SK-N-DZ (cell line): ENCODE results near the gene PSMD2.

Experiments used
- DNase-seq: peaks from one replicate; pipeline ENCODE4 v3.0.0-alpha.2; 2015; ENCODE audit warnings: low spot score

Gene PSMD2

GRCh38 chr3:184277366-184277765 lies 21.7 kb upstream of the PSMD2 start:
- DNase-seq = no peak

GRCh38 chr3:184282941-184283340 lies 16.1 kb upstream of the PSMD2 start:
- DNase-seq = no peak

DNA sequence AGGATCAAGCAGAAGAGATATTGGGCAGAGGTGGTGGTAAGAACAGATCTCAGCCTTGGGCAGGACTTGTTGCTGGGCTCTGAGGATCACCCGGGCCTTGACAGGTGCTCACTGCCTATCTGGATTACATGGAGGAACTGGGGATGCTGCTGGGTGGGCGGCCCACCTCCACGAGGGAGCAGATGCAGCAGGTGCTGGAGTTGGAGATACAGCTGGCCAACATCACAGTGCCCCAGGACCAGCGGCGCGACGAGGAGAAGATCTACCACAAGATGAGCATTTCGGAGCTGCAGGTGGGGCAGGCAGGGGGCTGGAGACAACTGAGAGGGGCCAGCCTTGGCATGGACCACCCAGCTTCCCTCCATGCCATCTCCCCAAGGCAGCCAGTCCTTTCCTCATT lies 15.4 kb upstream of the PSMD2 start:
- DNase-seq = no peak

GRCh38 chr3:184284696-184285095 lies 14.3 kb upstream of the PSMD2 start:
- DNase-seq = peak; percentile 88

DNA sequence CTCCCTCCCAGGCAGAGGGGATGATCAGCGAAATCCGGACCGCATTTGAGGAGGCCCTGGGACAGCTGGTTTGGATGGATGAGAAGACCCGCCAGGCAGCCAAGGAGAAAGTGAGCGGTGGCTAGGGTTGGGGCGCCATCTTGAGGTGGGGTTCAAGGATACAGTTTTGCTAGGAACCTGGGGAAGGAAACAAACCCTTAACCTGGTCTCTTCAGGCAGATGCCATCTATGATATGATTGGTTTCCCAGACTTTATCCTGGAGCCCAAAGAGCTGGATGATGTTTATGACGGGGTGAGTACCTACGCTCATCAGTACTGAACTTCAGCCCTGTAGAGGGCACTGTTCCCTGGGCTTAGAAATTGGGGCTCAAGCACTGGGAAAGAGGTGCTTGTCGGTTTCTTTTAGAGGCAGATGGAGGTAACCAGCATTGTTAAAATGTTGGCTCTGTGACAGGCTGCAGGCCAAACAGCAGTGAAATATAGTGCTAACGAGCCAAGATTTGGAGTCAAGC lies 9.6 kb upstream of the PSMD2 start:
- DNase-seq = peak; percentile 84

DNA sequence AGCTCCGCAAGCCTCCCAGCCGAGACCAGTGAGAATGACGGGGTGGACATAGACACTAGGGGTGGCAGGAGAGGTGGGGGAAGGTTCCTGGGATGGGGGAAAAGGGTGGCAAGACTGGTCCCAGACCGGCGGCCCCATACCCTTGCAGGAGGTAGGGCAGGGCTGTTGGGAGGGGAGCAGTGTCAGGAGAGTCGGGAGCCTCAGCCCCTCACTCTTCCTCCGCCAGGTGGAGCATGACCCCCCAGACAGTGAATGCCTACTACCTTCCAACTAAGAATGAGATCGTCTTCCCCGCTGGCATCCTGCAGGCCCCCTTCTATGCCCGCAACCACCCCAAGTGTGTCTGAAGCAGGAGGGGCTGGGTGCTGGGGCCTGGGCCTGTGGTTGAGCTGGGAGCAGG lies 8.7 kb upstream of the PSMD2 start:
- no peak for DNase-seq

- DNase-seq = no peak
Measured at GRCh38 chr3:184291044-184291737, 7.8 kb upstream of the PSMD2 start.

DNA sequence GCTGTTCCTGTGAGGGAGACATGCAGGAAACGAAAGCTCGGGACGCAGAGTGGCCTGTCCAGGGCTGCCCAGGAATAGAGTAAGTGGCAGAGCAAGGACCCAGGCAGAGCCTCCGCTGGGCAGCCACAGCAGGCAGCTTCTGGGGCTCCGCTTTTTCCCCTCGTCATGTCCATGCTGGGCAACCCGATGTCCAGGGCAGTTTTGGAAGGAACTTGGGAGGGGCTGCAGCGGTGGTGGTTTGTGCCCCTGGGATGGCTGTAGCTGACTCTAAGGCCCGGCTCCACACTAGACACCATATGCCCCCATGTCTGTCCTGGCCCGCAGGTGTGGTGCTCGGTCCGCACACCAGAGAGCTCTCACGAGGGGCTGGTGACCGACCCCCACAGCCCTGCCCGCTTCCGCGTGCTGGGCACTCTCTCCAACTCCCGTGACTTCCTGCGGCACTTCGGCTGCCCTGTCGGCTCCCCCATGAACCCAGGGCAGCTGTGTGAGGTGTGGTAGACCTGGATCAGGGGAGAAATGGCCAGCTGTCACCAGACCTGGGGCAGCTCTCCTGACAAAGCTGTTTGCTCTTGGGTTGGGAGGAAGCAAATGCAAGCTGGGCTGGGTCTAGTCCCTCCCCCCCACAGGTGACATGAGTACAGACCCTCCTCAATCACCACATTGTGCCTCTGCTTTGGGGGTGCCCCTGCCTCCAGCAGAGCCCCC lies 7.1 kb upstream of the PSMD2 start:
- DNase-seq = no peak

GRCh38 chr3:184295771-184296170 lies 3.3 kb upstream of the PSMD2 start:
- no peak for DNase-seq

GRCh38 chr3:184296616-184297015 lies 2.4 kb upstream of the PSMD2 start:
- DNase-seq = no peak

- no peak for DNase-seq
Measured at GRCh38 chr3:184299488-184300377, 692 bp downstream of the PSMD2 start.

DNA sequence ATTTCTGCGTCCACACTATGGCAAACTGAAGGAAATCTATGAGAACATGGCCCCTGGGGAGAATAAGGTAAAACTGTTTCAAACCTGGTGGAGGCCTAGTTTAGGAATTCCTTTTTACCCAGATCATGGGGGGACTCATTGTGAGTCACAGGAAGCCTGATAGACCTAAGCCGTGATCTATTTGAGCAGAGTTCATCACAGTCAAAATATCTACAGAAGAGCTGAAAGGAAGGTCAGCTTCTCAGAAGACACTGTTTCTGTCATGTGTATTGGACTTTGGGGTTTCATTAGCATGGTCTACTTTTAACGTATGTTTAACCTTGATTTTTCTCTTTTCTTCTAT lies 1.3 kb downstream of the PSMD2 start:
- no peak for DNase-seq

- no peak for DNase-seq
Measured at GRCh38 chr3:184305577-184305976, 6.5 kb downstream of the PSMD2 start.

DNA sequence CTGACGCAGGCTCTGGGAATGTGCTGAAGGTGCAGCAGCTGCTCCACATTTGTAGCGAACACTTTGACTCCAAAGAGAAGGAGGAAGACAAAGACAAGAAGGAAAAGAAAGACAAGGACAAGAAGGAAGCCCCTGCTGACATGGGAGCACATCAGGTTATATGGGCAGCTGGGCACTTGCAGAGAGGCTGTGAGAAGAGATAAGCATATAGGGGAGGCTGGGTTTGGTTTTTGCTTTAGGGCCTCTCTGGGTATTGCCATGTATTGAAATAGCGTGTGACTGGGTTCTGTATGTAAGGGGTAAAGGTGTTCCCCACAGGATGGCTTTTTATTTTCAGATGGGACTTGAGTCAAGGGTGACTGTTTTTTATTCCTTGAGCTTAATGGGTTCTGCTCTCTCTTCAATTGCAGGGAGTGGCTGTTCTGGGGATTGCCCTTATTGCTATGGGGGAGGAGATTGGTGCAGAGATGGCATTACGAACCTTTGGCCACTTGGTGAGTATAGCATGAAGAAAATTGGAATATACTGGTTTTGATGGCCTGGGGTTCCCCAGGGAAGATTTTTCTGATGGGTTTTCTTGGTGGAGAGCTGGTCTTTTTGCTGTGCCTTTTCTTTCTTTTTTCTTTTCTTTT lies 7.4 kb downstream of the PSMD2 start:
- no peak for DNase-seq

DNA sequence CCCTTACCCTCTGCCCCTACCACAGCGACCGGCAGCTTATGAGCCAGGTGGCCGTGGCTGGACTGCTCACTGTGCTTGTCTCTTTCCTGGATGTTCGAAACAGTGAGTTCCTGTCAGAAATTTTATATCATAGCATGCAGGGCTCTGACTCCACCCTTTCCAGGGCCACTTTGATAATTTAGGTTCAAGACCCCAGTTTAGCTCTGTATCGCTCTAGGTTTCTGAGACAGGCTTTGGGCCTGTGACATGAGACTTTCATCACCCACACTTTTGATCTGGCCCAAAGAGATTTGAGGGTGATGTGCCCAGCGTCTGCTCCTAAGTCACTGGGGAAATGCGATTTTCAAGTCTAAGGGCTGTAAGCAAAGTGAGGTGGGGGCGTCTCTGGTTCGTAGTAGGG lies 8.9 kb downstream of the PSMD2 start:
- DNase-seq = no peak

DNA sequence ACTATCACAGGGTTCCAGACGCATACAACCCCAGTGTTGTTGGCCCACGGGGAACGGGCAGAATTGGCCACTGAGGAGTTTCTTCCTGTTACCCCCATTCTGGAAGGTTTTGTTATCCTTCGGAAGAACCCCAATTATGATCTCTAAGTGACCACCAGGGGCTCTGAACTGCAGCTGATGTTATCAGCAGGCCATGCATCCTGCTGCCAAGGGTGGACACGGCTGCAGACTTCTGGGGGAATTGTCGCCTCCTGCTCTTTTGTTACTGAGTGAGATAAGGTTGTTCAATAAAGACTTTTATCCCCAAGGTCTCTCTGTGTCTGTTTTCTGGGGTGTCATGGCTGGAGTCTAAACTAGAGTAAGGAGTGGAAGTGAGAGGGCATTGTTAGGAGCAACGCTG lies 9.7 kb downstream of the PSMD2 start:
- no peak for DNase-seq

- no peak for DNase-seq
Measured at GRCh38 chr3:184311633-184312032, 12.6 kb downstream of the PSMD2 start.

DNA sequence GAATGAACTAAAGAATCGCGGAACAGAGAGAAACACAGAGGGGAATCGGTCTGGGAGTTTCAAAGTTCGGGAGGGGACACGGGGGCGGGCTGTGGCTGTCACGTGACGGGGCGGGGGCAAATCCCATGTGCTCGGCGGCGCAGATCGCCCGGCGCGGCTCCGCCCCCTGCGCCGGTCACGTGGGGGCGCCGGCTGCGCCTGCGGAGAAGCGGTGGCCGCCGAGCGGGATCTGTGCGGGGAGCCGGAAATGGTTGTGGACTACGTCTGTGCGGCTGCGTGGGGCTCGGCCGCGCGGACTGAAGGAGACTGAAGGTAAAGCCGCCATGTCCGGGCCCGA lies 15.3 kb downstream of the PSMD2 start, which contains the start of gene EIF4G1:
EIF4G1 (plus strand) TSS at position 244 of the 337 bp plus-strand sequence. CDS start 1,191 bp downstream, outside the sequence.
- peak; percentile 93 for DNase-seq

DNA sequence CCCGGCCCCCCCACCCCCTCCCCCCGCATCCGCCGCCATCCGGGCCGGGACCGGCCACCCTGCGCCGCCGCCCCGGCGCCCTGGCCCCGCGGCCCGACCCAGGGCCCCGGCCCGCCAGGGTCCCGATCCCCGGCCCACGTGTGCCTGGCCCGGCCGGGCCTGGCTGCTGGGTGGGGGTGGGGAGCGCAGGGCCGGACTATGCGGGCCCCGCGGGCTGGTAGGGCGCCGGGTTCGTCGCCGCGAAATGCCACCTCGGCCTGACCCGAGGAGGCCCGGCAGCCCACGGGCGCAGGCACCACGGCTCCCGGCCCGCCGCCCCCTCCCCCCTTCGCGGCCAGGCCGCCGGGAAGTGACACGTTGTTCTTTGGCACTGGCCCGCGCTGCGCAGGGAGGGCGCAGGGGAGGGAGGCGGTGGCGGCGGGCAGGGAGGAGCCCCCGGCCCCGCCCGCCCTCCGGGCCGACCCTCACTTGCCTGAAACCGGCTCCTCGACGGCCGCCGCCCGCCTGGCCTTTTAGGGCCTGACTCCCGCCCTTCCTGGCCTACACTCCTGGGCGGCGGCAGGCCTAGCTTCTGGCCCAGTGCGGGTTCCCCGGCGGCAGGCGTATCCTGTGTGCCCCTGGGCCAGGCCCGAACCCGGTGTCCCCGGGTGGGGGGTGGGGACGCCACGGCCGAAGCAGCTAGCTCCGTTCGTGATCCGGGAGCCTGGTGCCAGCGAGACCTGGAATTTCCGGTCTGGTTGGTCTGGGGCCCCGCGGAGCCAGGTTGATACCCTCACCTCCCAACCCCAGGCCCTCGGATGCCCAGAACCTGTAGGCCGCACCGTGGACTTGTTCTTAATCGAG lies 15.9 kb downstream of the PSMD2 start:
- DNase-seq = peak; percentile 41

- DNase-seq = no peak
Measured at GRCh38 chr3:184315543-184315867, 16.5 kb downstream of the PSMD2 start.
